Measurements from ENCODE around the gene MS4A8. TPM values are rescaled to one million over a fixed set of nuclear protein-coding genes. Genes with fewer than 3 reads are reported as not detected.

MS4A8 gene
- total and polyA plus RNA-seq, 2 donors (not counting 1 experiment from before 2014, with no cell fraction given), result not detected

DNA sequence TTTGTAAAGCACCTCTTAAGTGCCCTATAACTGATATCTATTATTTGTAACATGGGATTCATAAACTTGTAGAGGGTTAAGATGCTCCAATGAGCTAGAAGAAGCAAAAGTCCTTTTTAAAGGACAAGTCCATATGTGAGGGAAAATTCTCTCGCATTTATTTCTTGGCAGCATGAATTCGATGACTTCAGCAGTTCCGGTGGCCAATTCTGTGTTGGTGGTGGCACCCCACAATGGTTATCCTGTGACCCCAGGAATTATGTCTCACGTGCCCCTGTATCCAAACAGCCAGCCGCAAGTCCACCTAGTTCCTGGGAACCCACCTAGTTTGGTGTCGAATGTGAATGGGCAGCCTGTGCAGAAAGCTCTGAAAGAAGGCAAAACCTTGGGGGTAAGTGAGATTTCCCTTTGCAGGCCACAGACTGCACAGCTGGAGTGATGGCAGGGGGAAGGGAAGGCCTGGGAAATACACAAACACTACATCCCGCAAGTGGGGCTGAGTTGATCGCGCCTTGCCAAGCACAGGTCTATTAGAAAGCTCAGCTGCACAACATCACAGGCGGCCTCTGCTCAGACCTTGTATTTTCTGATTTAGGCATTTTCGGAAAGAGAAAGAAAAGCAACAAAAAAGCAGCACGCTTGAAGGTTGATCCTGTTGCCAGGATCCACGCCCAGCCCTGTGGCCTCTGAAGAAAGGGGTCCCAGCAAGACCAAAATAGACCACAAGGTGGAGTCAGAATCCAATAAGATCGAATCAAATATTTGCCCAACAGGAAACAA is 1.5 kb downstream of the MS4A8 start:
- H3K4me3 ChIP-seq (ENCODE audit: control extremely low read depth in 1 of 5, extremely low read depth in 1 of 5, insufficient read depth in 1 of 5, low read depth in 2 of 5, low read length in 4 of 5), result no peak overlapping the region
- no peaks in the 10 kb centered on the region for H4K20me1 ChIP-seq (ENCODE audit: control insufficient read depth, insufficient read depth, low read length, poor library complexity, severe bottlenecking)
- intact Hi-C loops (cut with micrococcal nuclease), result no loop called here
- no peaks in the 10 kb centered on the region for H3K27me3 ChIP-seq (replicated peaks in 1 of 4; ENCODE audit: control extremely low read depth in 1 of 4, control insufficient read depth in 3 of 4, insufficient read depth in 4 of 4, low read length in 3 of 4)
- 84% methylated on average over 14 of the region's 14 CpGs for WGBS (ENCODE audit: insufficient coverage)
- DNase-seq, result no peak
- no peaks in the 10 kb centered on the region for H3K36me3 ChIP-seq (replicated peaks in 1 of 2; ENCODE audit: control extremely low read depth in 1 of 2, control insufficient read depth in 1 of 2, extremely low read depth in 1 of 2, insufficient read depth in 2 of 2, low read length in 1 of 2)
- no peak overlapping the region for H3K27ac ChIP-seq (ENCODE audit: low read length in 2 of 2)
- CTCF ChIA-PET, result interaction anchor here (0.7 to 1.2 kb wide), 8 partner anchors 8 to 338 kb away, joined by 3 to 4 read pairs (median 3); partner anchors contain the start of gene MS4A15
- no peak overlapping the region for H3K9ac ChIP-seq (ENCODE audit: low read length)
- H3K9me3 ChIP-seq (ENCODE audit: control extremely low read depth in 1 of 3, control insufficient read depth in 2 of 3, insufficient read depth in 1 of 3, low read length in 2 of 3), result no peaks in the 10 kb centered on the region
- no peak overlapping the region for H2AFZ ChIP-seq (ENCODE audit: insufficient read depth, low read depth, low read length, poor library complexity, severe bottlenecking)
- H3K4me1 ChIP-seq (ENCODE audit: control insufficient read depth in 2 of 2, insufficient read depth in 2 of 2, low read length in 2 of 2), result no peaks in the 10 kb centered on the region
- no peak for ATAC-seq (ENCODE audit: low read depth)
- no peaks in the 10 kb centered on the region for H3K79me2 ChIP-seq (ENCODE audit: control insufficient read depth, insufficient read depth, low read length)
- Mint-ChIP-seq H3K9me3 (ENCODE audit: insufficient read depth) (no peaks in the 10 kb centered on the region), H3K27me3 (peaks cover 4% of the 10 kb centered on the region), H3K4me1 (no peaks in the 10 kb centered on the region), H3K4me3 (no peak overlapping the region), H3K27ac (no peak overlapping the region)
- no peak for TF ChIP-seq EZH2 (IDR thresholded peaks at IDR 0.05; ENCODE audit: borderline replicate concordance, insufficient read depth, low read depth, low read length, poor library complexity, severe bottlenecking)
- TF ChIP-seq, protein P1, sequence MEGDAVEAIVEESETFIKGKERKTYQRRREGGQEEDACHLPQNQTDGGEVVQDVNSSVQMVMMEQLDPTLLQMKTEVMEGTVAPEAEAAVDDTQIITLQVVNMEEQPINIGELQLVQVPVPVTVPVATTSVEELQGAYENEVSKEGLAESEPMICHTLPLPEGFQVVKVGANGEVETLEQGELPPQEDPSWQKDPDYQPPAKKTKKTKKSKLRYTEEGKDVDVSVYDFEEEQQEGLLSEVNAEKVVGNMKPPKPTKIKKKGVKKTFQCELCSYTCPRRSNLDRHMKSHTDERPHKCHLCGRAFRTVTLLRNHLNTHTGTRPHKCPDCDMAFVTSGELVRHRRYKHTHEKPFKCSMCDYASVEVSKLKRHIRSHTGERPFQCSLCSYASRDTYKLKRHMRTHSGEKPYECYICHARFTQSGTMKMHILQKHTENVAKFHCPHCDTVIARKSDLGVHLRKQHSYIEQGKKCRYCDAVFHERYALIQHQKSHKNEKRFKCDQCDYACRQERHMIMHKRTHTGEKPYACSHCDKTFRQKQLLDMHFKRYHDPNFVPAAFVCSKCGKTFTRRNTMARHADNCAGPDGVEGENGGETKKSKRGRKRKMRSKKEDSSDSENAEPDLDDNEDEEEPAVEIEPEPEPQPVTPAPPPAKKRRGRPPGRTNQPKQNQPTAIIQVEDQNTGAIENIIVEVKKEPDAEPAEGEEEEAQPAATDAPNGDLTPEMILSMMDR (IDR thresholded peaks at IDR 0.05), result no peak
- POLR2A ChIA-PET, result no interaction called here
- H3K4me2 ChIP-seq (replicated peaks; ENCODE audit: low read depth, low read length, poor library complexity, severe bottlenecking), result no peak overlapping the region

DNA sequence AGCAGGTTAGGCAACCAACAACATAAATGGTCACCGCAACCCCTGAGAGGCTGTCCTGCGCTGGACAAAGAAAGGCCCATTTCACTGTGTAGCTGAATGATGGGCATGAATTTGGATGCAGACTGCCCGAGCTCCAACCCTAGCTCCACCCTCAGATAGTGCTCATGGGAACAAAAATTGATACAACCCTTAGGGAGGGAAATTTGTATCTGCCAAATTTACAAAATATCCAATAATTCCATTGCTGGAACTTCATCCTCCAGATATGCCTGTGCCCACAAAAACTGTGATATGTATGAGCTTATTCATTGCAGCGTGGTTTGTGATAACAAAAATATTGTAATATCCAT is 2.0 kb downstream of the MS4A8 start:
- Histone ChIP-seq H3K9me3 (ENCODE audit: control extremely low read depth in 1 of 3, control insufficient read depth in 2 of 3, insufficient read depth in 1 of 3, low read length in 2 of 3) (no peaks in the 10 kb centered on the region), H3K4me1 (ENCODE audit: control insufficient read depth in 2 of 2, insufficient read depth in 2 of 2, low read length in 2 of 2) (no peaks in the 10 kb centered on the region), H4K20me1 (ENCODE audit: control insufficient read depth, insufficient read depth, low read length, poor library complexity, severe bottlenecking) (no peaks in the 10 kb centered on the region), H3K4me3 (ENCODE audit: control extremely low read depth in 1 of 5, extremely low read depth in 1 of 5, insufficient read depth in 1 of 5, low read depth in 2 of 5, low read length in 4 of 5) (no peak overlapping the region), H3K27ac (ENCODE audit: low read length in 2 of 2) (no peak overlapping the region), H3K9ac (ENCODE audit: low read length) (no peak overlapping the region), H3K27me3 (replicated peaks in 1 of 4; ENCODE audit: control extremely low read depth in 1 of 4, control insufficient read depth in 3 of 4, insufficient read depth in 4 of 4, low read length in 3 of 4) (no peaks in the 10 kb centered on the region), H2AFZ (ENCODE audit: insufficient read depth, low read depth, low read length, poor library complexity, severe bottlenecking) (no peak overlapping the region), H3K36me3 (replicated peaks in 1 of 2; ENCODE audit: control extremely low read depth in 1 of 2, control insufficient read depth in 1 of 2, extremely low read depth in 1 of 2, insufficient read depth in 2 of 2, low read length in 1 of 2) (no peaks in the 10 kb centered on the region), H3K4me2 (replicated peaks; ENCODE audit: low read depth, low read length, poor library complexity, severe bottlenecking) (no peak overlapping the region), H3K79me2 (ENCODE audit: control insufficient read depth, insufficient read depth, low read length) (no peaks in the 10 kb centered on the region)
- WGBS (ENCODE audit: insufficient coverage), result no CpG with 5 or more reads among the region's 4 CpGs
- TF ChIP-seq, protein P1 (IDR thresholded peaks at IDR 0.05), result no peak
- TF ChIP-seq EZH2 (IDR thresholded peaks at IDR 0.05; ENCODE audit: borderline replicate concordance, insufficient read depth, low read depth, low read length, poor library complexity, severe bottlenecking), result no peak
- CTCF ChIA-PET, result interaction anchor here (1.0 to 1.4 kb wide), 7 partner anchors 13 to 338 kb away, joined by 3 to 4 read pairs (median 3); partner anchors contain the start of gene MS4A15
- POLR2A ChIA-PET, result no interaction called here
- intact Hi-C loops (cut with micrococcal nuclease), result no loop called here
- Mint-ChIP-seq H3K9me3 (ENCODE audit: insufficient read depth) (no peaks in the 10 kb centered on the region), H3K4me3 (no peak overlapping the region), H3K4me1 (no peaks in the 10 kb centered on the region), H3K27me3 (peaks cover 4% of the 10 kb centered on the region), H3K27ac (no peak overlapping the region)
- ATAC-seq (ENCODE audit: low read depth) (no peak), DNase-seq (no peak)

Data from B cell (primary cell).